GF-D8 (cell line): ENCODE data around the gene API5.
A peak's percentile ranks its signal among the peaks of the same experiment; 100 is the strongest.

Experiments
- DNase-seq: peaks from one replicate; lab custom pipeline; 2025; lab: John Stamatoyannopoulos, UW

Gene API5

DNA sequence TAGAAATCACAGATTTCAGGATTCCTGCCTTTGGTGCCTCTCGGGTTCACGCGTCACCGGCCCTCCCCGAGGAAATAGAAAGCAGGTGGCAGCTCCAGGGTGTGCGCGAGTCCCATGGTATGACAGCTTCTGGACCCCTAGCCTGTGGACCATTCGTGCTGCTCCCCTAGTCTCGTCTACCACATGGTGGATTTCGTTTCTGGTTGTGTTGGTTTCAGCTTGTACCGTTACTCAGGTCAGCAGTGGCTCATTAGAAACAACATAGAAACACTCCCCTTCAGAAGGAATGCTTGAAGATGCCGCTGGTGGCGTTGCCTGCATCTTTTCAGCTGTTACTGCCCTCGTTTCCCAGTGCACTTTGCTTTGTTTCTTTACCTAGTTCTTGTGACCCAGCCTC, 47.6 kb downstream of the API5 start:
- DNase-seq, result no peak

DNA sequence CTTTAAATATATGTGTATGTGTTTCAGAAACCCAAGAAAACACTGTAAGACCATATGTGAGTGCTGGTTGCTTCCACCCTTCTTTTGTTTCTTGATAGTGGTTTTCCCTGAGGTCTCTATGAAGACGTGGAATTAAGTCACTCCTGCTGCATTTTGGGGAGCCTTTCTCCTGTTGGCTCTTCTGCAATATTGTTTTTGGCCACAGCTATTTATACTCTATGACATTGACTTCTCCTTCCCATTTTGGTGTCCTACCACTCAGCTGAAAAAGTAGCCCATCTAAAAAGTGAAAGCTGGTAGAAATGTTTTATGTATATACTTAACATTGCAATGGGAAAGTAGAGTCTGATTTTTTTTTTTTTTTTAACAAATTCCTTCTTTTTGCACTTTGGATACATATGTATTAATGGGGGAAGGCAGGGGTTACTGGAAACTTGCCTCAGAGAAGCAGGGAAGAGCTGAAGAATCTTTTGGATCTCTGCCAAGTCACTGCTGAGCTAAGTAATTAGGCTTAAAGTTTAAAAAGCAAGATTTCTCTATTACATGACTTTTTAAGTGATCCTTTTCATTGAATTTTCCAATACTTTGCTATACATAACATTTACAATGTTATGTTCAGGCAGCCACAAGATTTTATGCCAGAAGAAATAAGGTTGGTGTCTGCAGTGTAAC, 48.7 kb downstream of the API5 start:
- peak; percentile 4 for DNase-seq

DNA sequence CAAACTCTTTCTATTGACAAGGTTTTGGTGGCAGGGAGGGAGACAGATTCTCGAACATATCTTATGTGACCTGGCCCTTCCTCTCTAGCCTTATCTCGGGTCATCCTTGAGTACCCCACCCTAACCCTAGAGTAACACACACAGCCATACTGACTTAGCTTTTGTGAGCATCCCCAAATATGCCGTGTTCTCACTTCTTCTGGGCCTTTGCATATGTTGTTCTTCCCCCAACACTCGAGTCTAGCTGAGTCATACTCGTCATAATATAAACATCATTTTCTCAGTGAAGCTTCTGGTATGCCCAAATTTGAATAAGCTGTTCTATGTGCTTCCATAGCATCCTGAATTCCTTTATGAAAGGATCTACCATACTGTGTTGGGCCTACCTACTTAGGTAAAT, 54.9 kb downstream of the API5 start:
- no peak for DNase-seq

DNA sequence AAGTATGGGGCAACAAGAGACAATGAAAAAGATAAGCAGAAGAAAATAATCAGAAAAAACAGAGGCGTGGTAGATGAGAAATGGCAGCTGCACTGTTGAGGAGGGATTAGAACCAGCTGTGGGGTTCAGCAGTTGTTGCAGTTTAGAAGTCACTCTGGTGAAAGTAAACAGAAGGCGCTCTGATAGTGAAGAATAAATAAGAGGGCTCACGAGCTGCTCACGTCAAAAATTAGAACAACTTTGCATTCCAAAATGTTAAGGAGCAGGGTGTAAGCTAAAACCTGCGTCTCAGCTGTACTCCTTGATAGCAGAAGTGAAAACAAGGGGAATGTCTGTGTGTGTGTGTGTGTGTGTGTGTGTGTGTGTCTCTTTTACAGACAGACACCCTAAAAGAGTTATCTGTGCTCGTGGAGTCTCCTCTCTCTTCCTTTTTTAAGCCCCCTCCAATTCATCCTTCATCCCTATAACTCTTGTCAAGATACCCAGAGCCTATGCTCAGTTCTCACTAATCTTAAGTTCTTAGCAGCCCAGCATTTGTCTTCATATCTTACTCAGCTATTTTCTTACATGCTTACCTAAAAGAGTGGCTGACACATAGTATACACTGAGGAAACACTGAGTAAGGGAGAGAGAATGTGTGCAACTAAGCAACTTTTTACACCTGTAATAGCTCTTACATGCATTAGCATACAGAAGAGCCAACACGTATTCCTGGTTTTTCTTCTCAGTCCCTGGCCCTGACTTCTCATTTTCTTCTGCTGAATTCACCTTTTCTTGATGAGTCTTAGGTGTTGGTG, 55.8 kb downstream of the API5 start:
- DNase-seq, result no peak

DNA sequence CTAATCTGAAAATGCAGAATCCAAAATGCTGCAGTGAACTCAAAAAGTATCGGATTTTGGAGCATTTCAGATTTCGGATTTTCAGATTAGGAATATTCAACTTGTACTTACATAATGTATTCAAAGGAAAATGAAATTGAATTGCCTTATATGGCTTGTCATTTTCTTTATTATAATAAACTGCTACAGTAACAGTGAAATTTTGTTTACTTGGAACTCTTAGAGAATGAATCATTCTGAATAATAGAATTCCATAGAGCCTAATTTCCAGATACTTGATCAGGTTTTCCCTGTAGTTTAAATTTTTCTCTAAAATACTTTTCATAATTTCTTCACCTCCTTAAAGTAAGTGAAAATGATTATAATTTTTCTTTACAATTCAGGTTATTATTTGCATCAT, 64.3 kb downstream of the API5 start:
- no peak for DNase-seq

DNA sequence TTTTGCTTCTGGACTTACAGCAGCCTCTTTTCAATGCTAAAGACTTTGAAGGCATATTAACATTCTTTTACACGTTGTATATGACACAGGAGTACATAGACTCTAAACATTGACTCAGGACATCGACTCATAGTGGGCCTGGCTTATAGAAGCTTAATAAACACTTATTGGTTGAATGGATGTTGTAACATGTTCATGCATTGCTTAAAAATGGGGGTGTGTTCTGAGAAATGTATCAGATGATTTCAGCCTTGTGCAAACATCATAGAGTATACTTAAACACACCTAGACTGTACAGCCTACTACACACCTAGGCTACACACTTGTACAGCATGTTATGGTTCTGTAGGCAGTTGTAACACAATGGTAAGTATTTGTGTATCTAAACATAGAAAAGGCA, 64.8 kb downstream of the API5 start:
- no peak for DNase-seq

GRCh38 chr11:43377389-43377788, 65.6 kb downstream of the API5 start:
- DNase-seq, result no peak

DNA sequence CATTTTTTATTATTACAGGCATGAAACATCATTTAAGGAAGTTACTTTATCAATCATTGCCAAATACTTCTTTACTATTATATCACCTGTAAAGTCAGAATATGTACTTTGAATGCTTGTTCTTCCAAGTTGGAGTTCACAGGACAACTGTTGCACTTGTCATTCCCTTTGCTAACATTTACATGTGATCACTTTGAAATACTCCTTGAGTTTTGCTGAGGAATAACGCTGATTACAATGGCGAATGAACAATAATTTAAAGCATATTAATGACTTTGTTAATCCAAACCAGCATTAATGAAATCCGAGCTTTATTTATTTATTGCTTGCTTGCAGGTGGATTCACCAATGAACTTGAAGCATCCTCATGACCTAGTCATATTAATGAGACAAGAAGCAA, 67.1 kb downstream of the API5 start:
- no peak for DNase-seq

DNA sequence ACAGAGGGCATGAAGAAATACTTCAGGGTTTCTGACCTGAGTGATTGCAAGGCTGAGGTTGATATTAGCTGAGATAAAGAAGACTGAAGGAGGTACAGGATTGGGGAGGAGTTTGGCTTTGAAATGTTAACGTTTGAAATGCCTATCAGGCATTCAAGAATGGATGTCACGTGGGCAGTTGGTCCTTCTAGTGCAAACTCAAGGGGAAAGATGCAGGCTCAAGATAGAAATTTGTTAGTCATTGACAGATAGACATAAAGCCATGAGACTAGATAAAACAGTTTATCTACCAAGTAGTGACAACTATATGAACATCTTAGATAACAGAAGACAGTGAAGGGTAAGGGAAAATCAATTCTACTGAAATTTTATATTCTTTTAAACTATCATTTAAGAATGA, 70.0 kb downstream of the API5 start:
- DNase-seq, result no peak

GRCh38 chr11:43382614-43383013, 70.8 kb downstream of the API5 start:
- no peak for DNase-seq

DNA sequence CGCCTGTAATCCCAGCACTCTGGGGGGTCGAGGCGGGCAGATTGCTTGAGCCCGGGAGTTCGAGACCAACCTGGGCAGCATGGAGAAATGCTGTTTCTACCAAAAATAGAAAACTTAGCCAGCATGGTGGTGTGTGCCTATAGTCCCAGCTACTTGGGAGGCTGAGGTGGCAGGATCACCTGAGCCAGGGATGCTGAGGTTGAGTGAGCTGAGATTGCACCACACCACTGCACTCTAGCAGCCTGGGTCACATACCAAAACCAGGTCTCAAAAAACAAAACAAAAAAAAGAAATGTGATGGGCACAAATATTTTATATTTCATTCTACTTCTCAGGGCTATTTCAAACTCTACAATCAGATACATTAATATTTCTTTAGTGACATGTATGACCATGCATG, 72.6 kb downstream of the API5 start:
- DNase-seq, result no peak

GRCh38 chr11:43392713-43393112, 80.9 kb downstream of the API5 start:
- no peak for DNase-seq

GRCh38 chr11:43393765-43394355, 82.1 kb downstream of the API5 start:
- no peak for DNase-seq
